GM10266 (cell line): ENCODE measurements around the gene ERAL1.

ENCODE experiments used
- DNase-seq: peaks from one replicate; pipeline ENCODE4 v3.0.0; 2012; ENCODE audit errors: extremely low spot score
- TF ChIP-seq, protein P1 (sequence below): IDR thresholded peaks from 2 replicates; pipeline ENCODE4 v1.5.1; 2012; ENCODE audit warnings: mild to moderate bottlenecking, low read depth; ENCODE audit not compliant: control insufficient read depth, insufficient read depth; ENCODE audit errors: missing control alignments

Gene ERAL1

DNA sequence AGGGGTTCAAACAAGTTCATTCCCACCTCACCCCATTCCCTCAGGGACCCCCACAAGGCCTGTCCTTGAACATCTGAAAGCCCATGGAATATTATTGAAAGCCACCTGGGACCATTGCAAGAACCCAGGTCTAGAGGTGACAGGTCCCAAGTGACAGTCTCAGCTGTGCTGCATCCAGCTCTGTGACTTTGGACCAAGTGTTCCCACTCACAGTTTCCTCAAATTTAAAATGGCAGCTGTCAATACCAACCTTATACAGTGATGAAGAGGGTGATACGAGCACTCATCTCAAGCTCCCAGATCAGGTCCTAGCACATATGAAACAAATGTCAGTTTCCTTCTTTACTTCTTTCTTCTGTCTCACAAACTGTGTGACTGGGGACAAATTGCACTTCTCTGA lies 9.1 kb downstream of the ERAL1 start:
- no peak for DNase-seq
- TF ChIP-seq, protein P1, sequence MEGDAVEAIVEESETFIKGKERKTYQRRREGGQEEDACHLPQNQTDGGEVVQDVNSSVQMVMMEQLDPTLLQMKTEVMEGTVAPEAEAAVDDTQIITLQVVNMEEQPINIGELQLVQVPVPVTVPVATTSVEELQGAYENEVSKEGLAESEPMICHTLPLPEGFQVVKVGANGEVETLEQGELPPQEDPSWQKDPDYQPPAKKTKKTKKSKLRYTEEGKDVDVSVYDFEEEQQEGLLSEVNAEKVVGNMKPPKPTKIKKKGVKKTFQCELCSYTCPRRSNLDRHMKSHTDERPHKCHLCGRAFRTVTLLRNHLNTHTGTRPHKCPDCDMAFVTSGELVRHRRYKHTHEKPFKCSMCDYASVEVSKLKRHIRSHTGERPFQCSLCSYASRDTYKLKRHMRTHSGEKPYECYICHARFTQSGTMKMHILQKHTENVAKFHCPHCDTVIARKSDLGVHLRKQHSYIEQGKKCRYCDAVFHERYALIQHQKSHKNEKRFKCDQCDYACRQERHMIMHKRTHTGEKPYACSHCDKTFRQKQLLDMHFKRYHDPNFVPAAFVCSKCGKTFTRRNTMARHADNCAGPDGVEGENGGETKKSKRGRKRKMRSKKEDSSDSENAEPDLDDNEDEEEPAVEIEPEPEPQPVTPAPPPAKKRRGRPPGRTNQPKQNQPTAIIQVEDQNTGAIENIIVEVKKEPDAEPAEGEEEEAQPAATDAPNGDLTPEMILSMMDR = no peak

DNA sequence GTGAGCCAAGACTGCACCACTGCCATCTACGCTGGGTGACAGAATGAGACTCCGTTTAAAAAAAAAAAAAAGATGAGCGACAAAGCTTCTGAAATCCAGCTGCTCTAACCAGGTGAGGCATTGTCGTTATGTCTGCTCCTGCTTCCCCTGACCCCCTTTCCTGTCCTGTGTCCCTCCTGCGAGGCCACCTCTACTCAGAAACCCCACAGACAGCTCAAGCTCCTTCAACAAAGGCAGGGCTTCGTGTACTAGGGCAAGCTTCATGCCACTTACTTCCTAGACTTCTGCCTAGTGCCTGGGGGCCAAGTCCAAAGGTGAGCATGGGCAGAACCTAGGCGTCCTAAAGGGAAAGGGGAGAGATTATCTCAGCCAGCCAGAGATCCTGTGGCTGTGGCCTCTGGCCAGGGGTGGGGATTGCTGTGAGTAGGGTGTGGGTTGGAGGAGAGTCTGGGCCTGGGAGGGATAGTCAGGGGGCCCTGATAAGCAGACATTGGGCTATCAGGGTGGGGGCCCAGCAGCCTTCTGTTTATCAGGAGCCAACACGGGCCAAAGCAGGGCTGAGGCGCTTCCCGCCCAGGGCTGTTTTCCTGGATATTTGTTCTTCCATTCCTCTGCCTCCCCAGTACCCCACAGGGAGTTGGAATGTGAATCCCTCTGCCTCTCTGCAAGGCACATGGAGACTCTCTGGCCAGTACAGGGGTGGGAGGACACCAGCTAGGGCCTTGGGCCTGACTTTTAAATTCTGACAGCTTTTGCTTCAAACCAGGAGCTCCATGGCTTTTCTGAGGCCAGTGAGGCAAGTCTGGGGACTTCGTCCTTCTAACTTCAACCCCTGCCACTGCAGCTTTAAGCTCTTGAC lies 10.4 kb downstream of the ERAL1 start:
- TF ChIP-seq, protein P1 = no peak

DNA sequence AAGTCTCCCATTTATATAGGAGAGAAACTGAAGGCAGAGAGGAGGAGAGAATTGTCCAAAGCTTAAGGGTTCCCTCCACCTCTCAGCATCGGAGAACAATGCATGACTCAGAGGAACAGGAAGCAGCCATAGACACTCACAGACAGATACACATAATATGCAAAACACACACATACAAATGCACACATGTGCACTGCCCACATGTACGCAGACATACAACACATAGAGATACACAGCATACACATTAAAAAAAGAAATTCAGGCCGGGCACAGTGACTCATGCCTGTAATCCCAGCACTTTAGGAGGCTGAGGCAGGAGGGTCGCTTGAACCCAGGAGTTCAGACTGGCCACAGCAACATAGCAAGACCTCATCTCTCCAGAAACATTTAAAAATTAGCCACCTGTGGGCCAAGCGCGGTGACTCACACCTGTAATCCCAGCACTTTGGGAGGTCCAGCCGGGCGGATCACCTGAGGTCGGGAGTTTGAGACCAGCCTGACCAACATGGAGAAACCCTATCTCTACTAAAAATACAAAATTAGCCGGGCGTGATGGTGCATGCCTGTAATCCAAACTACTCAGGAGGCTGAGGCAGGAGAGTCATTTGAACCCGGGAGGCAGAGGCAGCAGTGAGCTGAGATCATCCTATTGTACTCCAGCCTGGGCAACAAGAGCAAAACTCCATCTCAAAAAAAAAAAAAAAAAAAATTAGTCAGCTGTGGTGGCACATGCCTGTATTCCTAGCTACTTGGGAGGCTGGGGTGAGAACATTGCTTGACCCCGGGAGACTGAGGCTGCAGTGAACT lies 11.3 kb downstream of the ERAL1 start:
- DNase-seq = peak; percentile 48

More for the DNA sequence above, 10.4 kb downstream of the ERAL1 start:
- no peak for DNase-seq

DNA sequence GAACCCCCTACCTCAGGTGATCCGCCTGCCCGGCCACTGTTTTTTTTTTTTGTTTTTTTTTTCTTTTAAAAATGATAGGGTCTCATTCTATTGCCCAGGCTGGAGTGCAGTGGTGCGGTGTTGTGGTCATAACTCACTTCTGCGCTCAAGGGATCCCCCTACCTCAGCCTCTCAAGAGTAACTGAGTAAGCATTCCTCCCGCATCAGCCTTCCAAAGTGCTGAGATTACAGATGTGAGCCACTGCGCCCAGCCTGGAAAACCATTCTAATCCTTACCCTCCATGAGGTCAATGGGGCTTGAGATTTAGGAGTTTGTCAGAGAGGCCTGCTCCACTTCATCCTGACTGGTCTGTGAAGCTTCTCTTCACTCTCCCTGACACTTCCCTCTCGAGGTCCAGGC lies 12.5 kb downstream of the ERAL1 start:
- no peak for DNase-seq
- TF ChIP-seq, protein P1 = no peak

More for the DNA sequence above, 11.3 kb downstream of the ERAL1 start:
- TF ChIP-seq, protein P1 = no peak

DNA sequence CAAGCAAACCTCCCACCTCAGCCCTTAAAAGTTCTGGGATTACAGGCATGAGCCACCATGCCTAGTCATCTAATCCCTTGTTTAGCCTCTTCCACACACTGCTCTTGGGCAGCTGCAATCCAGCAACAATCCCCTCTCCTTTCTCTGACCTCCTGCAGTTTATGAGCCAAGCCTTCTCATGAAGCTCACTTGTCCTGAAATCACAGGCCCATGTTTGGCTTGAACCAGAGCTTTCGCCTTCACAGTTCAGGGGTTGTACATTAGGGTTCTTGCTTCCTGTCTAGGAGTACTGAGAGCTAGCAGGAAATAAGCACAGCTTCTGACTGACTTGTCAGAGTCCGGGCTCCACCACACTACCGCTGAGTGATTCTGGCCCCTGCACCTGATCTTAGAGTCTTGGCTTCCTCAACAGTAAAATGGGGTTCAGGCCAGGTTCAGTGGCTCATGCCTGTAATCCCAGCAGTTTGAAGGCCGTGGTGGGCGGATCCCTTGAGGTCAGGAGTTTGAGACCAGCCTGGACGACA lies 16.3 kb downstream of the ERAL1 start:
- peak; percentile 81 for DNase-seq
- TF ChIP-seq, protein P1 = no peak

DNA sequence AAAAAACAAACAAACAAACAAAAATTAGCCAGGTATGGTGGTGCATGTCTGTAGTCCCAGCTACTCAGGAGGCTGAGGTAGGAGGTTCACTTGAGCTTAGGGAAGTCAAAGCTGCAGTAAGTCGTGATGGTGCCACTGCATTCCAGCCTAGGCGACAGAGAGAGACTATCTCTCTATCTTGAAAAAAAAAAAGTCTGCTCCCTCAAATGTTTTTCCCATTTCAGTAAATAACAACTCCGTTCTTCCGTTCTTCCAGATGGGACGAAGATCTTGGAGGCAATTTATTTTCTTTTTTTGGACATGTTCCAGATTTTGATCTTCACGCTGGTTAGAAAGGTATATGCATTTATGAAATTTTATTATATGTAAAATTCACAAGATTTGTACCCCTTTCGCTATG lies 19.0 kb downstream of the ERAL1 start:
- no peak for DNase-seq
- TF ChIP-seq, protein P1 = no peak
